K562 (cell line): ENCODE data around the gene AIG1. TPM values are rescaled to one million over a fixed set of nuclear protein-coding genes. Genes with fewer than 3 reads are reported as not detected.

Source experiments
- ATAC-seq: fragments of 200-7000 bp; cut with Tn5 transposase; 3 replicates; pipeline ENCODE4 v1.9.1; 2020; ENCODE audit warnings: moderate library complexity
- BruUV-seq: library from RNA; stranded (reverse); fragments of 400-500 nt; replicated peaks from 2 replicates; lab custom pipeline; 2021; lab: Mats Ljungman, UMichigan
- CTCF ChIA-PET: fragments of 300-600 bp; formaldehyde crosslinking; extraction: SDS; loops from one replicate; lab custom pipeline; 2021; ENCODE audit warnings: low intra/inter-chr PET ratio; lab: Yijun Ruan, JAX
- POLR2A ChIA-PET: fragments of 300-600, 350-650 bp; sonication (Branson Sonifier 250); formaldehyde crosslinking; extraction: SDS; loops from one replicate; lab custom pipeline; 2021; ENCODE audit warnings: antibody characterized with exemption, inconsistent platforms; lab: Yijun Ruan, JAX
- DNase-seq, 4 experiments: peaks; one replicate each; pipeline versions ENCODE4 v3.0.0 to v3.0.0-alpha.2; 2011 to 2018; ENCODE audit warnings: low spot score in 3 of 4, mixed read lengths in 3 of 4; ENCODE audit errors: extremely low read depth in 1 of 4
- FAIRE-seq: peaks from 2 replicates; lab custom pipeline; 2011; peaks lifted over from hg19 to GRCh38; lab: Jason Lieb, UNC
- H2AFZ ChIP-seq: 2 replicates; pipeline ENCODE4 v1.6.0; 2011; ENCODE audit warnings: low read depth, low read length, control low read depth, inconsistent platforms
- H3K27ac ChIP-seq: fragments of 200-600 bp; 3 replicates; pipeline ENCODE4 v1.8.0; 2011; ENCODE audit warnings: low read depth, mild to moderate bottlenecking, control low read depth, inconsistent platforms, low read length, moderate library complexity, mixed read lengths; ENCODE audit errors: extremely low read depth
- H3K27me3 ChIP-seq, 2 experiments: fragments of 300-600 bp in 1 of 2; 2 replicates in 1 of 2; 3 replicates in 1 of 2; pipeline versions ENCODE4 v1.6.0 to v1.8.0; 2011; ENCODE audit warnings: inconsistent platforms in 2 of 2, low read length in 2 of 2, mild to moderate bottlenecking in 1 of 2, mixed read lengths in 1 of 2, moderate library complexity in 1 of 2; ENCODE audit not compliant: control insufficient read depth in 2 of 2, insufficient read depth in 2 of 2
- H3K36me3 ChIP-seq: fragments of 300-600 bp; 3 replicates; pipeline ENCODE4 v1.8.0; 2011; ENCODE audit warnings: mild to moderate bottlenecking, low read length, inconsistent platforms; ENCODE audit not compliant: control insufficient read depth, insufficient read depth
- H3K4me1 ChIP-seq, 2 experiments: fragments of 200-600 bp in 1 of 2; replicated peaks in 1 of 2; 2 replicates in 1 of 2; 3 replicates in 1 of 2; pipeline versions ENCODE4 v1.5.1 to v1.8.0; 2011; ENCODE audit warnings: inconsistent platforms in 2 of 2, low read length in 2 of 2, mild to moderate bottlenecking in 1 of 2, mixed read lengths in 1 of 2, moderate library complexity in 1 of 2; ENCODE audit not compliant: control insufficient read depth in 2 of 2, insufficient read depth in 2 of 2
- H3K4me2 ChIP-seq: 2 replicates; pipeline ENCODE4 v1.6.1; 2011; ENCODE audit warnings: low read length, control low read depth, inconsistent platforms, mixed read lengths; ENCODE audit not compliant: insufficient read depth
- H3K4me3 ChIP-seq: fragments of 200-600 bp; sonication (generic), shearing (Covaris generic); 2 replicates; pipeline ENCODE4 v1.5.1; 2016; ENCODE audit warnings: control low read depth, inconsistent platforms
- H3K79me2 ChIP-seq: fragments of 200-600 bp; 3 replicates; pipeline ENCODE4 v1.8.0; 2011; ENCODE audit warnings: low read length, inconsistent platforms; ENCODE audit not compliant: control insufficient read depth, insufficient read depth
- H3K9ac ChIP-seq, 2 experiments: 2 replicates each; pipeline versions ENCODE4 v1.6.0 to v1.6.1; 2011; ENCODE audit warnings: low read depth in 2 of 2, low read length in 2 of 2, control low read depth in 1 of 2, inconsistent platforms in 1 of 2, mild to moderate bottlenecking in 1 of 2, mixed read lengths in 1 of 2; ENCODE audit not compliant: insufficient read depth in 1 of 2
- H3K9me1 ChIP-seq: one replicate; pipeline ENCODE4 v1.6.0; 2011; ENCODE audit warnings: inconsistent platforms, mild to moderate bottlenecking, low read length, moderate library complexity; ENCODE audit not compliant: control insufficient read depth, insufficient read depth
- H3K9me3 ChIP-seq: replicated peaks from 2 replicates; pipeline ENCODE4 v1.5.1; 2011; ENCODE audit warnings: low read depth, low read length, inconsistent platforms; ENCODE audit not compliant: control insufficient read depth, insufficient read depth
- H4K20me1 ChIP-seq: replicated peaks from 2 replicates; pipeline ENCODE4 v1.6.1; 2011; ENCODE audit warnings: low read length, inconsistent platforms, mixed read lengths; ENCODE audit not compliant: control insufficient read depth, insufficient read depth
- CBX8 ChIP-seq: fragments of 200-600 bp; sonication (generic); IDR thresholded peaks from 2 replicates; pipeline ENCODE4 v1.6.1; 2012; ENCODE audit warnings: borderline replicate concordance, mixed run types, low read depth, mild to moderate bottlenecking, moderate library complexity, mixed read lengths, low read length, control low read depth, inconsistent platforms; ENCODE audit not compliant: poor library complexity, severe bottlenecking; ENCODE audit errors: extremely low read depth
- CLOCK ChIP-seq: fragments of 250-450 bp; sonication (Bioruptor Pico); IDR thresholded peaks from 2 replicates; pipeline ENCODE4 v1.4.0; 2020; ENCODE audit warnings: mild to moderate bottlenecking, moderate library complexity, borderline replicate concordance
- CTBP1 ChIP-seq: fragments of 450-650 bp; IDR thresholded peaks from 2 replicates; pipeline ENCODE4 v1.6.1; 2016; ENCODE audit warnings: borderline replicate concordance
- ESRRA ChIP-seq: fragments of 450-650 bp; IDR thresholded peaks from 2 replicates; pipeline ENCODE4 v1.6.1; 2014; ENCODE audit warnings: low read depth, mild to moderate bottlenecking, moderate library complexity, borderline replicate concordance
- NFATC3 ChIP-seq: fragments of 450-650 bp; IDR thresholded peaks from 2 replicates; pipeline ENCODE4 v1.6.1; 2017; ENCODE audit warnings: mild to moderate bottlenecking
- PHF21A ChIP-seq: fragments of 450-650 bp; IDR thresholded peaks from 2 replicates; pipeline ENCODE4 v1.6.1; 2017; ENCODE audit warnings: low read depth, borderline replicate concordance
- PURB ChIP-seq: sonication (generic); formaldehyde crosslinking; IDR thresholded peaks from 2 replicates; pipeline ENCODE4 v1.9.0; 2021; ENCODE audit warnings: low read depth, mild to moderate bottlenecking, missing genetic modification reagents
- SMAD4 ChIP-seq: fragments of 250-450 bp; sonication (Bioruptor Pico); conservative IDR thresholded peaks from 2 replicates; pipeline ENCODE4 v1.8.0; 2021; ENCODE audit warnings: inconsistent platforms, mild to moderate bottlenecking, moderate library complexity
- SMC3 ChIP-seq: conservative IDR thresholded peaks from 2 replicates; pipeline ENCODE4 v1.6.1; 2011; ENCODE audit warnings: low read depth, low read length, improper control_type of control experiment; ENCODE audit not compliant: insufficient read depth
- SNRNP70 ChIP-seq: fragments of 200-400 bp; formaldehyde crosslinking; optimal IDR thresholded peaks from 2 replicates; pipeline ENCODE3; 2017; ENCODE audit warnings: low read depth, low read length
- SOX6 ChIP-seq: fragments of 450-650 bp; IDR thresholded peaks from 2 replicates; pipeline ENCODE4 v1.6.1; 2014; ENCODE audit warnings: mild to moderate bottlenecking
- STAT5A ChIP-seq: IDR thresholded peaks from 2 replicates; pipeline ENCODE4 v1.6.1; 2012; ENCODE audit warnings: low read length, inconsistent platforms, borderline replicate concordance
- TBP ChIP-seq: optimal IDR thresholded peaks from 2 replicates; pipeline ENCODE3; 2011; ENCODE audit warnings: low read depth, low read length, improper control_type of control experiment
- THRA ChIP-seq: fragments of 450-650 bp; IDR thresholded peaks from 2 replicates; pipeline ENCODE4 v1.6.1; 2017; ENCODE audit warnings: mild to moderate bottlenecking, moderate library complexity
- WHSC1 ChIP-seq: IDR thresholded peaks from one replicate; pipeline ENCODE4 v1.6.1; 2012; ENCODE audit warnings: low read length, control low read depth, inconsistent platforms
- ZBTB26 ChIP-seq: fragments of 450-650 bp; formaldehyde crosslinking; IDR thresholded peaks from 2 replicates; pipeline ENCODE4 v1.4.0; 2022; ENCODE audit warnings: missing genetic modification characterization
- ZNF133 ChIP-seq: fragments of 250-450 bp; sonication (Bioruptor Pico); IDR thresholded peaks from 2 replicates; pipeline ENCODE4 v1.4.0; 2020; ENCODE audit warnings: mild to moderate bottlenecking
- ZNF146 ChIP-seq: IDR thresholded peaks from one replicate; pipeline ENCODE4 v1.6.1; 2018; ENCODE audit warnings: missing compliant biosample characterization; ENCODE audit not compliant: unreplicated experiment
- ZNF184 ChIP-seq: sonication (generic); formaldehyde crosslinking; IDR thresholded peaks from 2 replicates; pipeline ENCODE4 v1.5.0; 2020; ENCODE audit warnings: missing genetic modification reagents
- ZNF324 ChIP-seq: fragments of 250-450 bp; sonication (Bioruptor Pico); IDR thresholded peaks from 2 replicates; pipeline ENCODE4 v1.4.0; 2020; ENCODE audit warnings: mild to moderate bottlenecking
- ZNF41 ChIP-seq: fragments of 250-450 bp; sonication (Bioruptor Pico); conservative IDR thresholded peaks from 2 replicates; pipeline ENCODE4 v1.4.0; 2020; ENCODE audit warnings: mild to moderate bottlenecking
- WGBS: fragments of 100-300 bp; shearing (Covaris generic); methylation state at CpG from one replicate; pipeline ENCODE4 v1.1.6; 2016; ENCODE audit warnings: low coverage, mixed read lengths; ENCODE audit not compliant: insufficient coverage; ENCODE audit errors: missing lambda C conversion rate; 5-methylcytosine and 5-hydroxymethylcytosine counted together
- in situ Hi-C: fragments of 300-500 bp; cut with MboI; formaldehyde crosslinking; loops from 4 replicates; pipeline ENCODE4 v1.15.0; 2018; ENCODE audit warnings: inconsistent platforms, mixed read lengths
- intact Hi-C: fragments of 100-400 bp; cut with micrococcal nuclease; formaldehyde crosslinking; loops from 2 replicates; pipeline ENCODE4 v1.14.2; 2022
- polyA plus RNA-seq, 8 experiments: library from polyadenylated mRNA; depleted of rRNA in 4 of 8; stranded (reverse) in 5 of 8; unstranded in 3 of 8; fragments of >200 nt; fragmentation: Nextera tagmentation in 2 of 8; fragmentation: Illumina TruSeq in 1 of 8; extraction: Ambion mirVana in 2 of 8; extraction: Trizol in 1 of 8; gene quantifications; 2 replicates each; pipeline versions ENCODE4 v1.2.1 to v1.2.3, GENCODE V29; 2011 to 2014; ENCODE audit warnings: inconsistent platforms in 1 of 8, missing spikeins in 1 of 8
- total RNA-seq, 7 experiments: library from RNA; depleted of rRNA in 6 of 7; stranded (reverse); fragments of >200 nt in 6 of 7; fragmentation: Illumina TruSeq in 2 of 7; extraction: Trizol in 2 of 7; gene quantifications; 2 replicates each; pipeline versions ENCODE4 v1.2.1 to v1.2.3, GENCODE V29; 2011 to 2021; ENCODE audit warnings: low replicate concordance in 1 of 7

AIG1 gene
- total and polyA plus RNA-seq, 9 of the 15 experiments (the other 6 are each of a cell fraction or from before 2014, with no cell fraction given): 74.8 to 333 (median 127) TPM

GRCh38 chr6:143328876-143329275 is 268.2 kb downstream of the AIG1 start:
- Histone ChIP-seq H3K4me2 (no peak overlapping the region), H3K4me3 (no peak overlapping the region), H3K4me1 (no peaks in the 10 kb centered on the region), H3K36me3 (peaks cover 8% of the 10 kb centered on the region; the same call in 1 of the 3 replicates), H2AFZ (no peak overlapping the region), H4K20me1 (no peaks in the 10 kb centered on the region), H3K9me3 (no peaks in the 10 kb centered on the region), H3K79me2 (no peaks in the 10 kb centered on the region), H3K9me1 (no peaks in the 10 kb centered on the region), H3K27ac (no peak overlapping the region), H3K27me3 (no peaks in the 10 kb centered on the region), H3K9ac (no peak overlapping the region)
- intact Hi-C loops: no loop called here
- in situ Hi-C loops: no loop called here
- CTCF ChIA-PET: no interaction called here
- POLR2A ChIA-PET: no interaction called here
- 13% methylated on average over 1 of the region's 1 CpG for WGBS
- FAIRE-seq (no peak), ATAC-seq (no peak), DNase-seq (no peak)
- BruUV-seq: no TSS peak
- TF ChIP-seq SMC3 (no peak), THRA (no peak), CBX8 (no peak), TBP (no peak), SOX6 (0 out of 2 replicates have a peak, but pooled peaks have one; percentile 34), ZNF133 (no peak), ZNF146 (CRISPR knock-in tag) (no peak), CLOCK (CRISPR knock-in tag) (no peak), ZNF184 (CRISPR knock-in tag) (no peak), SNRNP70 (no peak), ZNF41 (no peak), STAT5A (no peak), CTBP1 (peak; percentile 25; the same call in 1 of the 2 replicates), SMAD4 (CRISPR knock-in tag) (no peak), NFATC3 (no peak), WHSC1 (no peak), ZBTB26 (CRISPR knock-in tag) (no peak), PHF21A (no peak), PURB (CRISPR knock-in tag) (no peak), ESRRA (no peak), ZNF324 (CRISPR knock-in tag) (no peak)
